NT2/D1 (cell line): ENCODE measurements around the gene CHMP4A.

Source experiments
- SUZ12 ChIP-seq: IDR thresholded peaks from 2 replicates; pipeline ENCODE4 v1.6.1; 2011; ENCODE audit not compliant: insufficient read length, insufficient read depth; ENCODE audit errors: extremely low read depth
- YY1 ChIP-seq: IDR thresholded peaks from 2 replicates; pipeline ENCODE4 v1.6.1; 2011; ENCODE audit not compliant: insufficient read length, insufficient read depth
- ZNF274 ChIP-seq: IDR thresholded peaks from 2 replicates; pipeline ENCODE4 v1.6.1; 2011; ENCODE audit warnings: mild to moderate bottlenecking, low read depth, low read length

DNA sequence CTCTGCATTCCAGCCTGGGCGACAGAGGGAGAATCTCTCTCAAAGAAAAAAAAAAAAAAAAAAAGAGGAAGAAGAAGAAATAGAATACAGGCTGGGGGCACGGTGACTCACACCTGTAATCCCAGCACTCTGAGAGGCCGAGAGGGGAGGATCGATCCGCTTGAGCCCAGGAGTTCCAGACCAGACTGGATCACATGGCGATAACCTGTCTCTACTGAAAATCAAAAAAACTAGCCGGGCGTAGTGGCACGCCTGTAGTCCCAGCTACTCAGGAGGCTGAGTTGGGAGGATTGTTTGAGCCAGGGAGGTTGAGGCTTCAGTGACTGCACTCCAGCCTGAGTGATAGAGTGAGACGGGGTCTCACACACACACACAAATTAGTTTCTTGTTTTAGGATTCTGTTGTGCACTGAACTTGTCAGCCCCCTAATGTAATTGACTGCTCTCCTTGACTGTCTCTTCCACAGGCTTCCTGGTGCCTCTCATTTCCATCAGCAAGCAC, 30.1 kb upstream of the CHMP4A start:
- TF ChIP-seq YY1, result no peak
- TF ChIP-seq SUZ12, result no peak
- TF ChIP-seq ZNF274, result no peak
